ENCODE results near the gene ADCK2. TPM values are rescaled to one million over a fixed set of nuclear protein-coding genes. Genes with fewer than 3 reads are reported as not detected.

Gene ADCK2
- total and polyA plus RNA-seq, 9 of the 15 experiments (the other 6 are each of a cell fraction or from before 2014, with no cell fraction given), result 0.08 to 14.3 (median 9.7) TPM

DNA sequence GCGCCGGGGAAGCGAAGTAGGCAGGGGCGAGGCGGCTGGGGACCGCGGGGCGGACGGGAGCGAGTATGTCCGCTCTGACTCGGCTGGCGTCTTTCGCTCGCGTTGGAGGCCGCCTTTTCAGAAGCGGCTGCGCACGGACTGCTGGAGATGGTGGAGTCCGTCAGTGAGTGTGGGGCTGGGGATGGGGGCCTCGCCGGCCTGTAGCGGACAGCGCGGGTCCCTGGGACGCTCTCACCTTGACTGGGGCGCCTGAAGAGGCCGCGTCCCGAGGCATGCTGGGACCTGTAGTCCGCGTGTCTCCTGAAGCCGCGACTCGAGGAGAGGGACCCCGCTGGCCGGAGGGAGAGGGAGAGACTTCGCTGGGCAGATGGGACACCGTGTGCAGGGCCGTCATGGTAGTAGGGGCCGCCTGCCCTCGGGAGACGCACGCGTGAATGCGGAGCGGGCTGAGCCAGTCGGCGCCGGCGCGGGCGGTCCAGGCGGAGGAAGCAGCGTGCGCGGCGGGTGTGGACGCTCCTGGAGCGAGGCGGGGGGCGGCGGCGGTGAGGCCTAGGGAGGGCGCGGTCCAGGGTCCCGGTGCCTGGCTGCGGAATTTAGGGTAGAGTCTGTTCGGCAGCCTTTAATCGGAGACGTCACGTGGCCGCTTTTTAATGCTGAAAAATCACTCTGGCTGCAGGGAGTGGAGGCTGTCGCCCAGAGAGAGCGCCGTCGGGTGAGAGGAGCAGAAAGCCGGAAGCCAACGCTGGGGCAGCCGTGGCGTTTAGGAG lies 24.1 kb downstream of the ADCK2 start, which contains the start of gene NDUFB2 (continued):
- TF ChIP-seq ZNF384 (IDR thresholded peaks at IDR 0.05; ENCODE audit: low read depth, low read length), result no peak
- no peak for TF ChIP-seq NR2F6 (CRISPR knock-in tag; IDR thresholded peaks at IDR 0.05)
- TF ChIP-seq SMAD4 (CRISPR knock-in tag; conservative IDR thresholded peaks at IDR 0.05), result peak; percentile 68
- TF ChIP-seq ZBTB1 (CRISPR knock-in tag; IDR thresholded peaks at IDR 0.05; ENCODE audit: borderline replicate concordance, low read depth), result peak; percentile 79
- TF ChIP-seq SMARCA4 (IDR thresholded peaks at IDR 0.05), result 0 out of 2 replicates have a peak, but pooled peaks have one; percentile 2
- TF ChIP-seq, protein P1, sequence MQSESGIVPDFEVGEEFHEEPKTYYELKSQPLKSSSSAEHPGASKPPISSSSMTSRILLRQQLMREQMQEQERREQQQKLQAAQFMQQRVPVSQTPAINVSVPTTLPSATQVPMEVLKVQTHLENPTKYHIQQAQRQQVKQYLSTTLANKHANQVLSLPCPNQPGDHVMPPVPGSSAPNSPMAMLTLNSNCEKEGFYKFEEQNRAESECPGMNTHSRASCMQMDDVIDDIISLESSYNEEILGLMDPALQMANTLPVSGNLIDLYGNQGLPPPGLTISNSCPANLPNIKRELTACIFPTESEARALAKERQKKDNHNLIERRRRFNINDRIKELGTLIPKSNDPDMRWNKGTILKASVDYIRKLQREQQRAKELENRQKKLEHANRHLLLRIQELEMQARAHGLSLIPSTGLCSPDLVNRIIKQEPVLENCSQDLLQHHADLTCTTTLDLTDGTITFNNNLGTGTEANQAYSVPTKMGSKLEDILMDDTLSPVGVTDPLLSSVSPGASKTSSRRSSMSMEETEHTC (IDR thresholded peaks at IDR 0.05), result no peak
- TF ChIP-seq RAD21 (CRISPR knock-in tag; conservative IDR thresholded peaks at IDR 0.05 in 1 of 2, IDR thresholded peaks at IDR 0.05 in 1 of 2), result no peak
- TF ChIP-seq, protein P2, sequence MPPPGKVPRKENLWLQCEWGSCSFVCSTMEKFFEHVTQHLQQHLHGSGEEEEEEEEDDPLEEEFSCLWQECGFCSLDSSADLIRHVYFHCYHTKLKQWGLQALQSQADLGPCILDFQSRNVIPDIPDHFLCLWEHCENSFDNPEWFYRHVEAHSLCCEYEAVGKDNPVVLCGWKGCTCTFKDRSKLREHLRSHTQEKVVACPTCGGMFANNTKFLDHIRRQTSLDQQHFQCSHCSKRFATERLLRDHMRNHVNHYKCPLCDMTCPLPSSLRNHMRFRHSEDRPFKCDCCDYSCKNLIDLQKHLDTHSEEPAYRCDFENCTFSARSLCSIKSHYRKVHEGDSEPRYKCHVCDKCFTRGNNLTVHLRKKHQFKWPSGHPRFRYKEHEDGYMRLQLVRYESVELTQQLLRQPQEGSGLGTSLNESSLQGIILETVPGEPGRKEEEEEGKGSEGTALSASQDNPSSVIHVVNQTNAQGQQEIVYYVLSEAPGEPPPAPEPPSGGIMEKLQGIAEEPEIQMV (tag; conservative IDR thresholded peaks at IDR 0.05; ENCODE audit: low read depth), result no peak
- TF ChIP-seq, protein P3, sequence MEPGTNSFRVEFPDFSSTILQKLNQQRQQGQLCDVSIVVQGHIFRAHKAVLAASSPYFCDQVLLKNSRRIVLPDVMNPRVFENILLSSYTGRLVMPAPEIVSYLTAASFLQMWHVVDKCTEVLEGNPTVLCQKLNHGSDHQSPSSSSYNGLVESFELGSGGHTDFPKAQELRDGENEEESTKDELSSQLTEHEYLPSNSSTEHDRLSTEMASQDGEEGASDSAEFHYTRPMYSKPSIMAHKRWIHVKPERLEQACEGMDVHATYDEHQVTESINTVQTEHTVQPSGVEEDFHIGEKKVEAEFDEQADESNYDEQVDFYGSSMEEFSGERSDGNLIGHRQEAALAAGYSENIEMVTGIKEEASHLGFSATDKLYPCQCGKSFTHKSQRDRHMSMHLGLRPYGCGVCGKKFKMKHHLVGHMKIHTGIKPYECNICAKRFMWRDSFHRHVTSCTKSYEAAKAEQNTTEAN (CRISPR knock-in tag; IDR thresholded peaks at IDR 0.05), result peak; percentile 91
- no peak for TF ChIP-seq ZNF407 (IDR thresholded peaks at IDR 0.05; ENCODE audit: low read depth)
- peak; percentile 87 for TF ChIP-seq NFIC (IDR thresholded peaks at IDR 0.05)
- TF ChIP-seq ZNF699 (CRISPR knock-in tag; IDR thresholded peaks at IDR 0.05; ENCODE audit: insufficient replicate concordance), result no peak
